HG02938 (cell line): ENCODE measurements around the gene SLC2A9.

ENCODE experiments used
- ATAC-seq: cut with Tn5 transposase; IDR thresholded peaks from one replicate; pipeline ENCODE4 v1.9.1; 2021; ENCODE audit warnings: mild to moderate bottlenecking, moderate library complexity; ENCODE audit not compliant: unreplicated experiment

Gene SLC2A9

DNA sequence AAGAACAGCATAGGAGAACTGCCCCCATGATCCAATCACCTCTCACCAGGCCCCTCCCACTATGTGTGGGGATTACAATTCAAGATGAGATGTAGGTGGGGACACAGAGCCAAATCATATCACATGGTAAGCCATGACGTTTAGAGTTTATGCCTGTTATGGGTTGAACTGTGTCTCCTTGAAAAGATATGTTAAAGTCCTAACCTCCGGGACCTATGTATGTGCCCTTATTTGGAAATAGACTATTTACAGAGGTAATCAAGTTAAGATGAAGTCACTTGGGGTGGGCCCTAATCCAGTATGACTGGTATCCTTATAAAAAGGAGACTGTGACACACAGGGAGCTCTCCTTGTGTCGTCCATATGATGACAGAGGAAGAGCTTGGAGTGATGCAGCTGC is 25.2 kb upstream of the SLC2A9 start:
- no peak for ATAC-seq

DNA sequence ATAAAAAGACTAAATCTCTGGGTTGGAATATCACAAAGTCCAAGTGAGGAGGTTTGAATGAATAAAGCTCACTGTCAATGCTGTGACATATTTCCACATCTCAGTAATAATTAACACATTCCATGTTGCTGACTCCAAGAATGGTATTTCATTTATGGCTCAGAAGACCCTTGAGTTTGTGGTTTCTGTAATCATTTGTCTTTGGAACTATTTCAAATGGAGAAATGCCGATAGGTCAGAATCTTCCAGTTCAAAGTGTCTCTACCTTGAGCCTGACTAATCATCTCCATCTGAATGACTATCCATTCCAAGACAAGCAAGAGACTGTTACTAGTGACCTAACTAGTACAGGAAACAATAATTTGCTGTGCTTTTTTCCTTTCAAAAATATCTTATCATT is 24.2 kb upstream of the SLC2A9 start:
- ATAC-seq, result no peak

DNA sequence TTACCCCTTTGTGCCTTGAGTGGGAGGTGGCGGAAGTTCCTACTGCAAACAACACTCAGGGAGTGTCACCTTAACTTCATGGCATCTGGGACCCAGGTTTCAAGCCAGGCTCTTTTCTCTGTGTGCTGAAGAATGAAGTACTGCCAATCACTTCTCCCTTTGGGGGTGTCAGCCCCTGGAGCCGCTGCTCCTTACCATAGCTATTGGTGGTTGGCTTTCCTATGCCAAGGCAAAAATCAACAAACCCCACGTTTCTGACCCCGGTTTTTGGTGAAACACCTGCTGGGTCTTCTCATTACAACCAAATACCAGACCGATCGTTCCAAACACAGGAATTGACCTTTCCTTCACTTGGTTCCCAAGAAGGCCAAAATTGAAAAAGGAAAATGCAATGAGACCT is 19.7 kb upstream of the SLC2A9 start:
- ATAC-seq, result no peak

DNA sequence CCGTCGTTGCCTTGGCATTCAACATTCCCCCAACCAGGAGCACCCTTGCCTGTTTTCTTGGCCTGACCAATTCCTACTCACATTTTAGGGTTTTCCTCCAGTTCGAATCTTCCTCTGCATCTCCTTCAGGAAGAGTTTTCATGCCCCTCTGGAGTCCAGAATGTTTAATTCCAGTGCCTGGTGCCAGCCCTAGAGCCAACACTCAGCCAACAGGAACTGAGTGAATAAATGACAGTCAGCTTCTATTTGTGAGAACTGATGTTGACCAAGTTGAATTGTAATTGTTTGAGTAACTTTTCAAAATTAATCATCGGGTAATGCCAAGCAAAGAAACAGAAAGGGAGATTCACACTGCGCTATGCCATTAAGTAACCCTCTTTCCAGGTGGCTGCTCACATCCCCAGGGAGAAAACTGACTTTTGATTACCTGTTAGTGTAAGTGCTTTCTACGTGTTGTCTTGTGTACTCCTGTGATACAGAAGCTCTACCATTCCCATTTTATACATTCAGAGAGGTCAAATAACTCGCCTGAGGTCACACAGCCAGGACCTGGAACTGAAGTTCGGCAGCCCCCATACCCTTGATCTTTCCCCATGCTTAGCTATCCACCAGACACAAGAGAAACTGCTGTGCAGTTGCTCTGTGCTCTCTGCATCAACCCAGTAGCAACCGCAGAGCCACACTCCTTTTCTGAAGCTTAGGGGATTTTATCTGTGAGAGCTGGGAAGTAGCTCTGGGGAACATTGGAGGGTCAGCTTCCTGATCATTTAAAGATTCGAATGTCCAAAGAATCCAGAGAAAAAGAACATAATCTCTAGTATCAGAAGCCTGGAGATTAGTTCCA is 19.0 kb upstream of the SLC2A9 start:
- ATAC-seq, result no peak

DNA sequence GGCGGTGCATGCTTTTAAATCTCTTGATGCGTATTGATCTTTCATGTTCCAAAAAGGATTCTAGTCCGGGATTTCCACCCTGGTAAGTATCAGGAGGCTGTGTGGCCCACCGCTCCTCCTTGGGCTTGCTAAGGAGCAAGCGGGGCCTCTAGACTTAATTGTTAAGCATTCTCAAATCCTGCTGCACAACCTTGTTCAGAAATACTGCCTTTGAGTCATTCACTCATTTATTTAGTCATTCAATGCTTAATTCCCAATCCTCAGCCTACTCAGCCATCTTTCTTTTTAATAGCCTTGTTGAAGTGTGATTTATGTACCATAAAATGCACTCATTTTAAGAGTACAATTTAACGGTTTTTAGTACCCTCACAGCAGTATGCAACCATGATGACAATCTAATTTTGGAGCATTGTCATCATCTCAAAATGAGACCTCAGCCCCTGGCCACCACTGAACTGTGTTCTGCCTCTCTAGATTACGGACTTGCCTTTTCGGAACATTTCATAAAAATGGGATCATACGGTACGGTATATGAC is 15.6 kb upstream of the SLC2A9 start:
- no peak for ATAC-seq

DNA sequence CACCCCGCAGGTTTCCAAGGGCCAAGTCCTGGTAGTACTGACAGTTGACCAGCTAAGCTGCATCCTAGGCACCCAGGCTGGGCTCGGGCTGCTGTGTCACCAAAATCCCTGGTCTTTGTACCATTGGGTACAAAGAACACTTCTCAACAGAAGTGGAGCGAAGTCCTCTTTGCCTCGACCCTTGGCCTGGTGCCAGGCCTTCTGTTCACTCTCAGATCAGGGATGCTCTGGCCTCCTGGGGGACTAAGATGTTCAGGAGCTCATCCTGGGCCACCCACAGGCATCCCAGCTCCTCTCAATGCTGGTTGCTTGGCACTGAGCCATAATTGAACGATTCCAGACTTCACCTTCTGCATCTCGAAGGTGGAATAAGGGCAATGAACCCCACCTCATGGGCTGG is 13.8 kb upstream of the SLC2A9 start:
- ATAC-seq, result no peak

DNA sequence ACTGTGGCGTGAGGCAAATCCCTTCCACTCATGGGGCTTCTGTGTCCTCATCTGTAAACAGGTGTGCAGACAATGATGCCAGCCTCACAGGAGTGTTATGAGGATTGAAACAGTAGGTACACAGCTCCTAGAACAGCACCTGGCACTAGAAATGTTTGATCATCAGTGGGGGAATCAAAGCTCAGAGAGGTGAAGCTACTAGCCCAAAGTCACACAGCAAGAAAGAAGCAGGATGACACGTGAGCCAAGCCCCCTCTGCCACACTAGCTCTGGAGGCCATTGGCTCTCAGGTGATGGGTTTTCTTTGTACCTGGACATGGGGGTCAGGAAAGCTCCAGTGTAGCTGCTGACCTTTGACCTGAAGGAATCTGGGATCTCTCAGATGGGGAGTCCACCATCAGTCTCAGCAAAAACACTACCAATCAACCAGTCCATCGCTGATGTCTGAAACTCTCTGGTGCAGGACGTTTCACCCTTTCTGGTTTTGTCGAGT is 13.4 kb upstream of the SLC2A9 start:
- ATAC-seq, result no peak

DNA sequence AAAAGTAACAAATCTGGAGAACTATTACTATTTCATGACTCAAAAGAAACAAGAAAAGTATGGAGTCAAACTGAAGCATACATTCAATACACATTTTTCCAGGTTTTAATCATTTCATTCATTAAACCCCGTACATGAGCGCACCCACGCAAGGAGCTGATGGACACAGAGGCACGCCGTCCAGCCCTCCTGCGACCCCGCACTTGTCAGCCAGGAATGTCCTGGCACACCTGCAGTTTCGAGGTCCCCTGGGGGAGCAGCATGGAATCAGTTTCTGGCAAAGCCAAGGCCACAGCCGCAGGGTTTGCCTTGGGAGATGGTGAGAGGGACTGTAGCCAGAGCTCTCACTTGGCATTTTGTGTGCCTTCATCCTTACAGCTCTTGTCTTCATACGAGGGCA is 12.8 kb upstream of the SLC2A9 start:
- no peak for ATAC-seq

DNA sequence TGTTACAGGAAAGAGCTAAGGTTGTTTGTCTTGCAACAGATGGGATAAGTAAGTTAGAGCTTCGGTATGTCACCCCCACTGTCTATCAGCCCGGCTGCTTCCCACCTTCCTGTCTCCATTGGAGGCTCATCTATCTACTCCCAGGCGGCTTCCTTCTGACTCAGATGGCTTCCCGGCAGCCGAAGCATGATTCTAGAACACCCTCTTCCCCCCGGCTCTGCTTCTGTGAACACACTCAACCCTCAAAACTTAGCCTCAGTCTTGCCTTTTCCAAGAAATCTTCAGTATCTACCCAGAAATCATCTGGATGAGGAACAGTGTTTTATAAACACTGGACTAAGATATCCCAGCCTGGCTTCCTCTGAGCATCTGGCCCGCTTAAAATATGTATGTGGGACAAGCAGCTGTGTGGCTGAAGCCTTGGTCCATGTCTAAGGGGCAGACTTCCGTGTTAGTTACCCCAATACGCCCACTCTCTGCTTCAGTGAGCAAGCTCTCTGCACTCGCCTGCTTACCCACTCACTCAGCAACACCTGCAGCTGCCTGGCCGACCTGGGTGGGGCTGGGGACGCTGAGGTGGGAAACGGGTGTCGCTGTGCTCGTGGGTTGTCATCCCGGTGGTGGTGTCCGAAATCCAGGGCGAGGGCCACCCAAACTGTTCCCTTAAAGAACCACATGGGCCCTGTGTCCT is 12.0 kb upstream of the SLC2A9 start:
- no peak for ATAC-seq

DNA sequence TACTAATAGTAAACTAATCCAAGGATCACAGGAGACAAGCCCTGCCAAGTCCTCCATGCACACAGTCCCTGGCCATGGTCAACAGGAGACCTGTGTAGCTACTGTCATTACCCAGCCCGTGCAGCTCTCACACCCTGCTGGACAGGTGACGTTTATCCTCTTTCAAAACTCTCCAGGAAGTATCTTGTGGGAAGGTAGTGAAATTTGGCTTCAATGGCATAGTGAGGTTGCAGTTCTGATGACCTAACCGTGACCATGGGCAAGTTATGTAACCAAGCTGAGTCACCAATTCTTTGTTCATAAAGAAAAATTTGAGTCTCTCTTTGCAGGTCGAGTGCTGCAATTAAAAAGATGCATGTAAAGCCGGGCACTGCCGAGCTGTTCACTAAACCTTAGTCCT is 11.3 kb upstream of the SLC2A9 start:
- ATAC-seq, result no peak

DNA sequence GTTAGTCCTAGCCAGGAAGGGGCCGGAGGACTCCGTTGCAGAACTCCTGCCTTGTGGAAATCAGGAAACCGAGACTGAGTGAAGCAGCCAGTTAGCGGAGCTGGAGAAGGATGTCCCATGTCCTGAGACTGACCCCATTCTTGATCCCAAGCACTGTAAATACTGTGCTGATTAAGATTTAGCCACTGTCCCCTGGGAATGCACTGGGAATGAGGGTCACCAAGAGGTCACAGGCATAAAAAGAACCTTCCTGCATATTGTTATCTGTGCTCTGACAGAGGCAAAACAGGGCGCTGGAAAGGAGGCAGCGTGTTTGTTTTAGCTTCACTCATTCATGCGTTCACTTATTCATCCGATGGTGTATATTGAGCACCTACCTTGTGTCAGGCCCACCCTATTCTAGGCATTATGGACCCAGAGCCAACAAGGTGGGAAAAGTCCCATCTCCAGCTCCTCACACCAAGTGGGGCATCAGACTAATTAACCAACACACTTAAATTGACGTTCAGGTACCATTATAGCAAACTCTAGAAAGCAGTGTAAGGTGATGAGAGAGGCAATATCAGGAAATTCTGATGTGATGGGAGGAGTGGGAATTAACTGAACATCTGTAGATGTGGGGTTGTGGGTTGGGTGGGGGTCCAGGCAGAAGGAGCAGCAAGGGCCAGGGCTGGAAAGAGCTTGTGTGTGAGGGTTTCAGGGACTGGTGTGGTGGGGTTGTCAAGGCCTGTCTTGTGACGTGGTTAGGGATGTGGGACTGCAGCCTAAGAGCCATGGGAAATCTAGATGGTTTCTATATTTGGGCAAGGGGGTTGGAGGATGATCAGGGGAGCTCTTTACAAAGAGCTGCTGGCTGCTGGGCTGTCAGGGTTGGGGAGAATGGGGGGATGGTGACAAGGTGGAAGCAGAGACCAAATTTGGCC is 10.6 kb upstream of the SLC2A9 start:
- no peak for ATAC-seq

DNA sequence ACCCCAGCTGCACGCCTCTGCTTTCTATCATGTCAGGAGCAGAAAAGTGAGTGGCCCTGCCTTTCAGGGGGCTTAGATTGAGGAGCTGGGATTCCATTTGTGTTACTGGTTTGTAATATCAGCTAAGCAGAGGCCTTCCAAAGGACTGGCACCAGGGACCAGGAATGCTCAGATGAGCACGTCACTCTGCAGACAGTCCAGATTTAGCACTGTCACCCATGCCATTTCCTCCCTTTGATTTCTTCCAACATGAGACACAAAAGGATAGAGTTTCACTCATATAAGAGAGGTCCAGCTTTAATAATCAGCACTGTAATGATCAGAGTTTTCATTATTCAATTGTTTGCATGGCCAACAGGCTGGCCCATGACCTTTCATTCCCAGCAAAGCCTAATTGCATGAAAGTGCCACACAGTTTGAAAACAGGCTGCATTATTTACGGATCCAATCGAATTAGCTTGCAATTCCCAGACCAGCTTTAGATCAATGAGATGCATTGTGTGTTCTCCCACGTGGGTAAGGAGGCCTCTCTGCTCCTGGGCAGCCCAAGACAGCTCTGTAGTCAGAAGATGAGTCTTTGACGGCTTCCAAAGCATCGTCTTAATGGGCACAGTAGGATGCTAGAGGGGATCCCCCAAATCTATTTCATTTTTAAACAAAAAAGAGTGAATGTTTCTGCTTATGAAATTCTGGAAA is 9.8 kb upstream of the SLC2A9 start:
- ATAC-seq, result no peak

DNA sequence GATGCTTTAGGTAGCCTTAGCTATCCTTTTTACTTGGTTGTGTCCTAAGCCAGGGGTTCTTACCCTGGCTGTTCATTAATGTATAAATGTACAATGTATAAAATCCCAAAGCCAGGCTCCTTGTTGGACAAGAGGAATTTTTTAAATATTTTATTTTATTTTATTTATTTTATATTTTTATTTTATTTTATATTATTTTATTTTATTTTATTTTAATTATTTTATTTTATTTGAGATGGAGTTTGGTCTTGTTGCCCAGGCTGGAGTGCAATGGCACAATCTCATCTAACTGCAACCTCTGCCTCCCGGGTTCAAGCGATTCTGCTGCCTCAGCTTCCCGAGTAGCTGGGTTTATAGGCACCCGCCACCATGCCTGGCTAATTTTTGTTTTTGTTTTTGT is 8.1 kb upstream of the SLC2A9 start:
- no peak for ATAC-seq

DNA sequence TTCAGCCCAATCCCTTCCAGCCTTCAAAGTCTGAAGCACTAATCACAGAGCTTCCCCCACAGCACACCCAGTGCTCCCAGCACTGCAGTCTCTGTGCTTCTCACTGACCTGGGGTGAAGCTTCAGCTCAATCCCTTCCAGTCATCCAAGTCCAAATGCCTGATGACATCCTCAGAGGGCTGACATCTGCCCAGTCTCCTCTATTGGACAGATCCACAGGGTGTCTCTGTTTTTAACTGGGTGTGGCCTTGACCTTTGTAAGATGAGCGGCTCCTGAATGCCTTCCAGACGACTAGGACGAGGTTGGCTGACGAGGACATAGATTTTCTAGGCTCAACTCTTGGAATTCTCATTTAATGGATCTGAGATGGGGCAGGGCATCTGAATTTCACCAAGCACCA is 7.6 kb upstream of the SLC2A9 start:
- no peak for ATAC-seq

DNA sequence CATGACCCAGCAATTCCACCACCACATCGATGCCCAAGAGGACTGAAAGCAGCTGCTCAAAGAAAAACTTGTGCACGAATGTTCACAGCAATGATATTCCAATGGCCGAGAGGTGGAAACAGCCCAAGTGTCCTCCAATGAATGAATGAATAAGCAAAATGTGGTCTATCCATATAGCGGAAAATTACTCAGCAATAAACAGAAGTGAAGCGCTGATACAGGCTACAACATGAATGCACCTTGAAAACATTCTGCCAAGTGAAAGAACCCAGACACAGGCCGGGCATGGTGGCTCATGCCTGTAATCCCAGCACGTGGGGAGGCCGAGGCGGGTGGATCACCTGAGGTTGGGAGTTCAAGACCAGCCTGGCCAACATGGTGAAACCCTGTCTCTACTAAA is 5.2 kb upstream of the SLC2A9 start:
- ATAC-seq, result no peak

DNA sequence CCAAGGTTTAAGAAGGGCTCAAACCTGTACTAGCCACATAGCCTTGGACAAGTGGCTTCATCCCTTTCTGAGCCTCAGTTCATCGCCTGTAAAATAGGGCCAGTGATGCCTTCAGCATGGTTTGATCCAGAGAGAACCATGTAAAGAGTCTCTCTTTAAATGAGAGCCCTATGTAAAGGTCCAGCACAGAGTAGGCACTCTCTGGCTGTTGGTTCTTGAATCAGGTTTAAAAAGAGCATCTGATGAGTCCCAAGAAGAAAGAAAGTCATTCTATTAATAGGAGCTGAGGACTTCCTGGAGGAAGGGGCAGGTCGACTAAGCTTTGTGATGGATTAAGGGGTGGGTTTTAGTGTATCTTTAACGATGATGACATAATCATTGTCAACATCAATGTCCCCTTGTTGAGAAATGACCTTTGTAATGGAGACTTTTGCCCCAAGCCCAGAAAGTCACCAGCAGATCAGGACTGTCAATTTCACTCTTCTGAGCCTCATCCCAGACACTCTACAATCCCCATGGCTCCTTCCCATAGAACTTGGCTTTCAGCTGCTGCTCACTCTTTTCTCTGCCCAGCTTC is 4.0 kb upstream of the SLC2A9 start:
- ATAC-seq, result no peak

DNA sequence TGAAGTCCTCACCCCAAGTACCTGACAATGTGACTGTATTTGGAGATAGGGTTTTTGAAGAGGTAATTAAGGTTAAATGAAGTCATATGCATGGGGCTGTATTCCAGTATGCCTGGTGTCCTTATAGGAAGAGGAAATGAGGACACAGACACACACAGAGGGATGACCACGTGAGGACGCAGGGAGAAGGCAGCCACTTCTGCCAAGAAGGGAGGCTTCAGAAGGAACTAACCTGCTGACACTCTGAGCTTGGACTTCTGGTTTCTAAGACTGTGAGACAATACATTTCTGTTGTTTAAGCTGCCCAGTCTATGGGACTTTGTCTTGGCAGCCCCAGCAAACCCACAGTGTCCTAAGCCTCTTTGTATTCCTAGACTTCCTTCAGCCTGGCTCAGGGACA is 3.0 kb upstream of the SLC2A9 start:
- no peak for ATAC-seq

DNA sequence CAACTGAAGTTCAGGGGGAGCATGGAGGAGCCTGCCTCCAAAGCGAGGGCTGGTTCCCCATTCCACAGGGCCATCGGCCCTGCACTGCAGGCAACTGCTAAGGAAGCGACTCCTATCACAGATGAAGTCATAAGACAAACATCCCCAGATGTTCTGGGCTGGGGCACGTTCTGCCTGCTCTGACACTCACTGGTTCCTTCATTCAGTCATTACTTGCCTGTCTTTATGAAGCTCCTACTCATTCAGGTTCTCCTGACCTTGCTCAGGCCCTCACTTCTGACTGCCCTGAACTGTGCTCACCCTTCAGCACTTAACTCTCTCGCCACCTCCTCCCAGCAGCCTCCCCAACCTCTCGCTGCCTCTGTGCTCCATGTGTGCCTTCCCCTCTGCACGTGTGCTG is 2.5 kb upstream of the SLC2A9 start:
- no peak for ATAC-seq

DNA sequence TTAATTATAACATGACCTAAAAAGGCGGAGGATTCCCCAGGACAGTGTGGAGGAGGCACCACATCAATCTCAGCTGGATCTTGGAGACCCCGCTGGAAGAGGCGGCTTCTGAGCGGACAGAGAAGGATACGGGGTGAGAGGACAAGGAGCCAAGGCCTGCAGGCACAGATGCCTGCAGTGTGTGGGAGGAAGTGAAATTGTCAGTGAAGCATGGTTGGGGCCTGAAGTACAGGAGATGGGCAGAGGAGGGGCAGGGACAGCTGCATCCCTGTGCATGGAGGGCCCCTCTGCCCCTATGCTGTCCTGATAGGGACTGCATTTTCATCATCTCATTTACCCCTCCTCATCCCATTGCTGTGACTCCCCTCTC is 1.7 kb upstream of the SLC2A9 start:
- ATAC-seq, result no peak

DNA sequence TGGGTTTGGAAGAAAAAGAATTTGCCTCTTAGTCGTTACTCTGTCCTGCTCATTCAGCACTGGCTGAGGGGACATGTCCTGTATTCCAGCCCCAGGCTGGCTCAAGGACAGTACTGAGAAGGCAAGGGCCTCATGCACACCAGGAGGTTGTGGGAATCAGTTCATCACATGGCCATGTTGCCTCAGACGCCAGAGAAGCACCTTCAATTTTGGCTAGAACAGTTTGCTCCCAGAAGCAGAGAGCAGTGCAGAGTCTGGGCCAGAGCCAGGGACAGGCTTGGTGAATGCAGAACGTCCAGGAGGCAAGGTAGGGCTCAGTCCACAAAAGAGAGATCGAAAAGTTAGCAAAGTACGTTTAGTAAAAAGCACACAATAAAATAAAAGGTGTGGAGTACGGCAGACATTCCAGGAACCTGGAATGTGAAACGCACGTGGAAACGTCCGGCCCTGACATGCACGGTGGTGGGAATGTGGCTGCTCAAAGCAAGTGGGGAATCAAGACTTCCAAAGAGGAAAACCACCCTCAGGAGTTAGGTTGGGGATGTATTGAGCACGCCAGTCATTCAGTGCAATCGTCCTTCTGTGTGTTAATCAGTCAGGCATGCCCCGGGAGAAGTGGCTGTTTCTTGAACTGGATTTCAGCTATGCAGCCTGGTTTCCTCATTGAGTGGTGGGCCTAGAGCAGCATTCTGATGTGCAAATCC is 1.2 kb upstream of the SLC2A9 start:
- ATAC-seq, result no peak
